Measurements from ENCODE around the gene URI1. TPM values are rescaled to one million over a fixed set of nuclear protein-coding genes. Genes with fewer than 3 reads are reported as not detected.

The URI1 gene
- total and polyA plus RNA-seq, 2 of the 8 experiments (the other 6 are each of a cell fraction or from before 2014, with no cell fraction given): 27.7 to 64.3 TPM

DNA sequence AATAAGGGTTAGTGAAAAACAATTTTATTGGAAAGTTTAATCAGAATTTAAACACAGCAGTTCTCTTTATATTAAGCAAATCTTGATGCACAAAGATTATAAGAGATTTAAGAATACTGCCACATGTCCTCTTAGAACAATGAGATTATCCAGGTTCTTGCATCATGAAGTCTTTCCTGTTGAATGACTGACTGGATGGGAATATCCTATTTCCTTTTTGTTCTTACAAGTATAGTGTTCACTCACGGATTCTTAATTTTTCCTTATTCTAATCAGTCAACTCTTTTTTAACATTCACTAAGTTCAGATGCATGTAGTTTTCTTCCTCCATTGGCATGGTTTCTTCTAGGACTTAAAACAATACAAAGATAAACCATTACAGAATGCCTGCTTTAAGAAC lies 10.1 kb downstream of the URI1 start (continued):
- TF ChIP-seq, protein P1, sequence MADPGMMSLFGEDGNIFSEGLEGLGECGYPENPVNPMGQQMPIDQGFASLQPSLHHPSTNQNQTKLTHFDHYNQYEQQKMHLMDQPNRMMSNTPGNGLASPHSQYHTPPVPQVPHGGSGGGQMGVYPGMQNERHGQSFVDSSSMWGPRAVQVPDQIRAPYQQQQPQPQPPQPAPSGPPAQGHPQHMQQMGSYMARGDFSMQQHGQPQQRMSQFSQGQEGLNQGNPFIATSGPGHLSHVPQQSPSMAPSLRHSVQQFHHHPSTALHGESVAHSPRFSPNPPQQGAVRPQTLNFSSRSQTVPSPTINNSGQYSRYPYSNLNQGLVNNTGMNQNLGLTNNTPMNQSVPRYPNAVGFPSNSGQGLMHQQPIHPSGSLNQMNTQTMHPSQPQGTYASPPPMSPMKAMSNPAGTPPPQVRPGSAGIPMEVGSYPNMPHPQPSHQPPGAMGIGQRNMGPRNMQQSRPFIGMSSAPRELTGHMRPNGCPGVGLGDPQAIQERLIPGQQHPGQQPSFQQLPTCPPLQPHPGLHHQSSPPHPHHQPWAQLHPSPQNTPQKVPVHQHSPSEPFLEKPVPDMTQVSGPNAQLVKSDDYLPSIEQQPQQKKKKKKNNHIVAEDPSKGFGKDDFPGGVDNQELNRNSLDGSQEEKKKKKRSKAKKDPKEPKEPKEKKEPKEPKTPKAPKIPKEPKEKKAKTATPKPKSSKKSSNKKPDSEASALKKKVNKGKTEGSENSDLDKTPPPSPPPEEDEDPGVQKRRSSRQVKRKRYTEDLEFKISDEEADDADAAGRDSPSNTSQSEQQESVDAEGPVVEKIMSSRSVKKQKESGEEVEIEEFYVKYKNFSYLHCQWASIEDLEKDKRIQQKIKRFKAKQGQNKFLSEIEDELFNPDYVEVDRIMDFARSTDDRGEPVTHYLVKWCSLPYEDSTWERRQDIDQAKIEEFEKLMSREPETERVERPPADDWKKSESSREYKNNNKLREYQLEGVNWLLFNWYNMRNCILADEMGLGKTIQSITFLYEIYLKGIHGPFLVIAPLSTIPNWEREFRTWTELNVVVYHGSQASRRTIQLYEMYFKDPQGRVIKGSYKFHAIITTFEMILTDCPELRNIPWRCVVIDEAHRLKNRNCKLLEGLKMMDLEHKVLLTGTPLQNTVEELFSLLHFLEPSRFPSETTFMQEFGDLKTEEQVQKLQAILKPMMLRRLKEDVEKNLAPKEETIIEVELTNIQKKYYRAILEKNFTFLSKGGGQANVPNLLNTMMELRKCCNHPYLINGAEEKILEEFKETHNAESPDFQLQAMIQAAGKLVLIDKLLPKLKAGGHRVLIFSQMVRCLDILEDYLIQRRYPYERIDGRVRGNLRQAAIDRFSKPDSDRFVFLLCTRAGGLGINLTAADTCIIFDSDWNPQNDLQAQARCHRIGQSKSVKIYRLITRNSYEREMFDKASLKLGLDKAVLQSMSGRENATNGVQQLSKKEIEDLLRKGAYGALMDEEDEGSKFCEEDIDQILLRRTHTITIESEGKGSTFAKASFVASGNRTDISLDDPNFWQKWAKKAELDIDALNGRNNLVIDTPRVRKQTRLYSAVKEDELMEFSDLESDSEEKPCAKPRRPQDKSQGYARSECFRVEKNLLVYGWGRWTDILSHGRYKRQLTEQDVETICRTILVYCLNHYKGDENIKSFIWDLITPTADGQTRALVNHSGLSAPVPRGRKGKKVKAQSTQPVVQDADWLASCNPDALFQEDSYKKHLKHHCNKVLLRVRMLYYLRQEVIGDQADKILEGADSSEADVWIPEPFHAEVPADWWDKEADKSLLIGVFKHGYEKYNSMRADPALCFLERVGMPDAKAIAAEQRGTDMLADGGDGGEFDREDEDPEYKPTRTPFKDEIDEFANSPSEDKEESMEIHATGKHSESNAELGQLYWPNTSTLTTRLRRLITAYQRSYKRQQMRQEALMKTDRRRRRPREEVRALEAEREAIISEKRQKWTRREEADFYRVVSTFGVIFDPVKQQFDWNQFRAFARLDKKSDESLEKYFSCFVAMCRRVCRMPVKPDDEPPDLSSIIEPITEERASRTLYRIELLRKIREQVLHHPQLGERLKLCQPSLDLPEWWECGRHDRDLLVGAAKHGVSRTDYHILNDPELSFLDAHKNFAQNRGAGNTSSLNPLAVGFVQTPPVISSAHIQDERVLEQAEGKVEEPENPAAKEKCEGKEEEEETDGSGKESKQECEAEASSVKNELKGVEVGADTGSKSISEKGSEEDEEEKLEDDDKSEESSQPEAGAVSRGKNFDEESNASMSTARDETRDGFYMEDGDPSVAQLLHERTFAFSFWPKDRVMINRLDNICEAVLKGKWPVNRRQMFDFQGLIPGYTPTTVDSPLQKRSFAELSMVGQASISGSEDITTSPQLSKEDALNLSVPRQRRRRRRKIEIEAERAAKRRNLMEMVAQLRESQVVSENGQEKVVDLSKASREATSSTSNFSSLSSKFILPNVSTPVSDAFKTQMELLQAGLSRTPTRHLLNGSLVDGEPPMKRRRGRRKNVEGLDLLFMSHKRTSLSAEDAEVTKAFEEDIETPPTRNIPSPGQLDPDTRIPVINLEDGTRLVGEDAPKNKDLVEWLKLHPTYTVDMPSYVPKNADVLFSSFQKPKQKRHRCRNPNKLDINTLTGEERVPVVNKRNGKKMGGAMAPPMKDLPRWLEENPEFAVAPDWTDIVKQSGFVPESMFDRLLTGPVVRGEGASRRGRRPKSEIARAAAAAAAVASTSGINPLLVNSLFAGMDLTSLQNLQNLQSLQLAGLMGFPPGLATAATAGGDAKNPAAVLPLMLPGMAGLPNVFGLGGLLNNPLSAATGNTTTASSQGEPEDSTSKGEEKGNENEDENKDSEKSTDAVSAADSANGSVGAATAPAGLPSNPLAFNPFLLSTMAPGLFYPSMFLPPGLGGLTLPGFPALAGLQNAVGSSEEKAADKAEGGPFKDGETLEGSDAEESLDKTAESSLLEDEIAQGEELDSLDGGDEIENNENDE (IDR thresholded peaks at IDR 0.05; ENCODE audit: insufficient replicate concordance, low read length): no peak
- TF ChIP-seq KDM4A (IDR thresholded peaks at IDR 0.05; ENCODE audit: low read depth, low read length, severe bottlenecking): no peak
- no peak for TF ChIP-seq SIRT6 (IDR thresholded peaks at IDR 0.05; ENCODE audit: low read length)
- TF ChIP-seq GTF2F1 (IDR thresholded peaks at IDR 0.05; ENCODE audit: borderline replicate concordance, low read depth, low read length): no peak
- TF ChIP-seq CHD1 (IDR thresholded peaks at IDR 0.05; ENCODE audit: low read depth, low read length): no peak

All from H1 (cell line).